K562 (cell line): ENCODE data around the gene MYBPC3. TPM values are rescaled to one million over a fixed set of nuclear protein-coding genes. Genes with fewer than 3 reads are reported as not detected.

Experiments used
- AFF4 ChIP-seq: sonication (generic); formaldehyde crosslinking; IDR thresholded peaks from 2 replicates; pipeline ENCODE4 v1.8.0; 2023; ENCODE audit warnings: mild to moderate bottlenecking, missing genetic modification reagents
- C11orf30 ChIP-seq: fragments of 450-650 bp; IDR thresholded peaks from 2 replicates; pipeline ENCODE4 v1.6.1; 2016; ENCODE audit warnings: low read depth, mild to moderate bottlenecking
- CEBPG ChIP-seq, 3 experiments: fragments of 200-800 bp in 1 of 3; sonication (Bioruptor generic) in 1 of 3; sonication (generic) in 1 of 3; formaldehyde crosslinking in 1 of 3; IDR thresholded peaks in 2 of 3; conservative IDR thresholded peaks in 1 of 3; 2 replicates each; pipeline versions ENCODE4 v1.6.1 to v1.8.0; 2016 to 2022; ENCODE audit warnings: missing compliant biosample characterization in 2 of 3, missing genetic modification characterization in 2 of 3, mild to moderate bottlenecking in 1 of 3, missing genetic modification reagents in 1 of 3
- COPS2 ChIP-seq: fragments of 450-650 bp; conservative IDR thresholded peaks from 2 replicates; pipeline ENCODE4 v1.6.1; 2016; ENCODE audit warnings: mild to moderate bottlenecking, moderate library complexity
- CREB1 ChIP-seq, 2 experiments: sonication (generic) in 1 of 2; formaldehyde crosslinking in 1 of 2; IDR thresholded peaks; 2 replicates each; pipeline versions ENCODE4 v1.6.1 to v1.8.0; 2012 to 2022; ENCODE audit warnings: inconsistent platforms in 1 of 2, mild to moderate bottlenecking in 1 of 2, missing genetic modification reagents in 1 of 2, moderate library complexity in 1 of 2
- ERF ChIP-seq: fragments of 450-650 bp; formaldehyde crosslinking; IDR thresholded peaks from 2 replicates; pipeline ENCODE4 v1.4.0; 2020; ENCODE audit warnings: mild to moderate bottlenecking, mixed read lengths
- GATAD2B ChIP-seq: fragments of 450-650 bp; IDR thresholded peaks from 2 replicates; pipeline ENCODE4 v1.6.1; 2017; ENCODE audit warnings: mild to moderate bottlenecking, borderline replicate concordance
- KLF10 ChIP-seq: fragments of 250-450 bp; sonication (Bioruptor Pico); IDR thresholded peaks from 2 replicates; pipeline ENCODE4 v1.6.1; 2021; ENCODE audit warnings: matching md5 sums
- NR0B1 ChIP-seq: fragments of 450-650 bp; IDR thresholded peaks from one replicate; pipeline ENCODE4 v1.6.1; 2018; ENCODE audit warnings: mild to moderate bottlenecking, moderate library complexity; ENCODE audit not compliant: partially characterized antibody
- PTRF ChIP-seq: fragments of 450-650 bp; IDR thresholded peaks from 2 replicates; pipeline ENCODE4 v1.6.1; 2016; ENCODE audit warnings: mild to moderate bottlenecking, missing genetic modification characterization, missing compliant biosample characterization
- RBM39 ChIP-seq: fragments of 200-400 bp; formaldehyde crosslinking; optimal IDR thresholded peaks from 2 replicates; pipeline ENCODE3; 2018; ENCODE audit warnings: low read depth, low read length
- SETDB1 ChIP-seq: IDR thresholded peaks from one replicate; pipeline ENCODE4 v1.6.1; 2012; ENCODE audit warnings: low read length, control low read depth, inconsistent platforms
- SMARCE1 ChIP-seq: fragments of 450-650 bp; IDR thresholded peaks from 2 replicates; pipeline ENCODE4 v1.7.1; 2016; ENCODE audit warnings: mild to moderate bottlenecking
- TCFL5 ChIP-seq: fragments of 250-450 bp; sonication (Bioruptor Pico); conservative IDR thresholded peaks from 2 replicates; pipeline ENCODE4 v1.6.1; 2021; ENCODE audit warnings: mild to moderate bottlenecking, moderate library complexity, matching md5 sums
- TOE1 ChIP-seq, 2 experiments: fragments of 450-650 bp in 1 of 2; sonication (generic) in 1 of 2; formaldehyde crosslinking in 1 of 2; IDR thresholded peaks; 2 replicates each; pipeline versions ENCODE4 v1.7.1 to v1.8.0; 2016 to 2022; ENCODE audit warnings: borderline replicate concordance in 2 of 2, mild to moderate bottlenecking in 2 of 2, antibody characterized with exemption in 1 of 2, inconsistent platforms in 1 of 2, low read depth in 1 of 2, missing genetic modification reagents in 1 of 2, moderate library complexity in 1 of 2
- ZBTB17 ChIP-seq: fragments of 450-650 bp; formaldehyde crosslinking; IDR thresholded peaks from 2 replicates; pipeline ENCODE4 v1.4.0; 2020; ENCODE audit warnings: mild to moderate bottlenecking
- ZNF398 ChIP-seq: fragments of 250-450 bp; sonication (Bioruptor Pico); IDR thresholded peaks from 2 replicates; pipeline ENCODE4 v1.8.0; 2021; ENCODE audit warnings: moderate library complexity, mild to moderate bottlenecking, inconsistent platforms
- polyA plus RNA-seq, 8 experiments: library from polyadenylated mRNA; depleted of rRNA in 4 of 8; stranded (reverse) in 5 of 8; unstranded in 3 of 8; fragments of >200 nt; fragmentation: Nextera tagmentation in 2 of 8; fragmentation: Illumina TruSeq in 1 of 8; extraction: Ambion mirVana in 2 of 8; extraction: Trizol in 1 of 8; gene quantifications; 2 replicates each; pipeline versions ENCODE4 v1.2.1 to v1.2.3, GENCODE V29; 2011 to 2014; ENCODE audit warnings: inconsistent platforms in 1 of 8, missing spikeins in 1 of 8
- total RNA-seq, 7 experiments: library from RNA; depleted of rRNA in 6 of 7; stranded (reverse); fragments of >200 nt in 6 of 7; fragmentation: Illumina TruSeq in 2 of 7; extraction: Trizol in 2 of 7; gene quantifications; 2 replicates each; pipeline versions ENCODE4 v1.2.1 to v1.2.3, GENCODE V29; 2011 to 2021; ENCODE audit warnings: low replicate concordance in 1 of 7

Gene MYBPC3
- total and polyA plus RNA-seq, 9 of the 15 experiments (the other 6 are each of a cell fraction or from before 2014, with no cell fraction given), result 0.01 TPM; not detected in 8

- TF ChIP-seq AFF4 (CRISPR knock-in tag), result 0 out of 2 replicates have a peak, but pooled peaks have one; percentile 42
- TF ChIP-seq SETDB1, result no peak
- TF ChIP-seq SMARCE1, result peak; percentile 50; the same call in 1 of the 2 replicates
- TF ChIP-seq CEBPG (CRISPR knock-in tag; IDR thresholded peaks at IDR 0.05), result peak; percentile 77
- TF ChIP-seq CEBPG (tag; conservative IDR thresholded peaks at IDR 0.05 in 1 of 2, IDR thresholded peaks at IDR 0.05 in 1 of 2), result peak; percentile 56 to 73
- TF ChIP-seq ERF, result peak; percentile 30
- TF ChIP-seq RBM39, result no peak
- peak; percentile 73; the same call in 1 of the 2 replicates for TF ChIP-seq ZBTB17 (CRISPR knock-in tag)
- TF ChIP-seq CREB1 (IDR thresholded peaks at IDR 0.05), result no peak
- 0 out of 2 replicates have a peak, but pooled peaks have one; percentile 32 for TF ChIP-seq CREB1 (CRISPR knock-in tag; IDR thresholded peaks at IDR 0.05)
- TF ChIP-seq COPS2, result no peak
- no peak for TF ChIP-seq NR0B1
- TF ChIP-seq ZNF398 (CRISPR knock-in tag), result no peak
- no peak for TF ChIP-seq TOE1 (IDR thresholded peaks at IDR 0.05; ENCODE audit: borderline replicate concordance)
- no peak for TF ChIP-seq TOE1 (CRISPR knock-in tag; IDR thresholded peaks at IDR 0.05; ENCODE audit: borderline replicate concordance, low read depth)
- TF ChIP-seq GATAD2B, result peak; percentile 32; the same call in 1 of the 2 replicates
- 0 out of 2 replicates have a peak, but pooled peaks have one; percentile 7 for TF ChIP-seq C11orf30
- no peak for TF ChIP-seq KLF10 (CRISPR knock-in tag)
- TF ChIP-seq TCFL5 (CRISPR knock-in tag), result no peak
- TF ChIP-seq PTRF (tag), result no peak
Observed at GRCh38 chr11:47394322-47395222, 42.1 kb upstream of the MYBPC3 start (continued).
